NK-92 treated with Interleukin-12 subunit alpha and Interleukin-12 subunit beta, amount 100 ng/mL, for 24 hours (cell line): ENCODE measurements around the gene ANXA7.
A peak's percentile ranks its signal among the peaks of the same experiment; 100 is the strongest.

Experiments used
- DNase-seq: peaks from one replicate; lab custom pipeline; 2025; lab: John Stamatoyannopoulos, UW

Gene ANXA7

GRCh38 chr10:73413528-73414229, at the start of gene ANXA7:
TSS of gene ANXA7 (minus strand) at chr10:73414058. CDS start at chr10:73400856, 13,202 bp downstream.
- peak; percentile 84 for DNase-seq

- no peak for DNase-seq
Measured at GRCh38 chr10:73460897-73461296, 47.0 kb upstream of the ANXA7 start.

GRCh38 chr10:73459683-73460314, 45.9 kb upstream of the ANXA7 start:
- DNase-seq = no peak

- no peak for DNase-seq
Measured at GRCh38 chr10:73456187-73456890, 42.5 kb upstream of the ANXA7 start.

- DNase-seq = no peak
Measured at GRCh38 chr10:73449113-73449512, 35.3 kb upstream of the ANXA7 start.

- no peak for DNase-seq
Measured at GRCh38 chr10:73448384-73448783, 34.5 kb upstream of the ANXA7 start.

- no peak for DNase-seq
Measured at GRCh38 chr10:73446926-73447325, 33.1 kb upstream of the ANXA7 start.

GRCh38 chr10:73444457-73444856, 30.6 kb upstream of the ANXA7 start:
- no peak for DNase-seq

- DNase-seq = no peak
Measured at GRCh38 chr10:73439605-73440312, 25.9 kb upstream of the ANXA7 start.

GRCh38 chr10:73439055-73439454, 25.2 kb upstream of the ANXA7 start:
- no peak for DNase-seq

- DNase-seq = no peak
Measured at GRCh38 chr10:73433538-73433867, 19.6 kb upstream of the ANXA7 start, which contains the start of gene MSS51. TSS of gene MSS51 (minus strand) at chr10:73433561. CDS start at chr10:73428284, 5,277 bp downstream.

GRCh38 chr10:73432646-73433537, 19.0 kb upstream of the ANXA7 start:
- DNase-seq = no peak

GRCh38 chr10:73426318-73426717, 12.5 kb upstream of the ANXA7 start:
- no peak for DNase-seq

- DNase-seq = no peak
Measured at GRCh38 chr10:73424478-73424877, 10.6 kb upstream of the ANXA7 start.

GRCh38 chr10:73423309-73423708, 9.5 kb upstream of the ANXA7 start:
- no peak for DNase-seq

- no peak for DNase-seq
Measured at GRCh38 chr10:73416571-73416970, 2.7 kb upstream of the ANXA7 start.

GRCh38 chr10:73414230-73414945, 530 bp upstream of the ANXA7 start:
- DNase-seq = no peak

GRCh38 chr10:73413108-73413527, 740 bp downstream of the ANXA7 start:
- DNase-seq = no peak

- no peak for DNase-seq
Measured at GRCh38 chr10:73410897-73411296, 3.0 kb downstream of the ANXA7 start.

- no peak for DNase-seq
Measured at GRCh38 chr10:73408978-73409521, 4.8 kb downstream of the ANXA7 start.
